PC-3 (cell line): ENCODE data around the gene CMTM1.
"Not testable (repeated sequence)": the region's sequence is repeated elsewhere in the genome, so short reads cannot be mapped to it uniquely, and the experiment has no call there.

Experiments used
- EZH2 ChIP-seq: fragments of 300-600 bp; sonication (generic); IDR thresholded peaks from one replicate; pipeline ENCODE4 v1.6.1; 2017; ENCODE audit warnings: antibody characterized with exemption, mild to moderate bottlenecking, low read length; ENCODE audit not compliant: unreplicated experiment
- EZH2phosphoT487 ChIP-seq: fragments of 300-600 bp; sonication (generic); IDR thresholded peaks from 2 replicates; pipeline ENCODE4 v1.6.1; 2018; ENCODE audit warnings: mild to moderate bottlenecking, antibody characterized with exemption, low read length, borderline replicate concordance

DNA sequence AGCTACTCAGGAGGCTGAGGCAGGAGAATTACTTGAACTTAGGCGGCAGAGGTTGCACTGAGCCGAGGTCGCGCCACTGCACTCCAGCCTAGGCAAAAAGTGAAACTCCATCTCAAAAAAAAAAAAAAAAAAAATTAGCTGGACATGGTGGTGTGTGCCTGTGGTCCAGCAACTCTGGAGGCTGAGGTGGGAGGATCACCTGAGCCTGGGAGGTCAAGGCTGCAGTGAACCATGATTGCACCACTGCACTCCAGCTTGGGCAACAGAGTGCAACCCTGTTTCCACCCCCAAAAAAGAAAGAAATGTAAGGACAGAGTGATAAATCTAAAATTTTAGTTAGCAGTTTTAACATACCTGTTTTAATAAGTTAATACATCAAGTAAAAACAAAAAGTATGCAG is 30.3 kb downstream of the CMTM1 start:
- not testable (repeated sequence) for TF ChIP-seq EZH2, EZH2phosphoT487
